ENCODE data around the gene CRTC1.
"Not testable (repeated sequence)": the region's sequence is repeated elsewhere in the genome, so short reads cannot be mapped to it uniquely, and the experiment has no call there.

The CRTC1 gene

DNA sequence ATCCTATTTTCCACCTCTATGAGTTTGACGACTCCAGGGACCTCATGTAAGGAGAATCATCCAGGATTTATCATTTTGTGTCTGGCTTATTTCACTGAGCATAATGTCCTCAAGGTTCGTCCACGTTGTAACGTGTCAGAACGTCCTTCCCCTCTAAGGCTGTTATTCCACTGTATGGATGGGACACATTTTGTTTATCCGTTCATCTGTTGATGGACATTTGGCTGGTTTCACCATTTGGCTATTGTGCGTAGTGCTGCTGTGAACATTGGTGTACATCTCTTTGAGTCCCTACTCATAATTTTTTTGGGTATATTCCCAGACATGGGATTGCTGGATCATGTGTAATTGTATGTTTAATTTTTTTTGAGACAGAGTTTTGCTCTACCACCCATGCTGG, 21.5 kb downstream of the CRTC1 start:
- DNase-seq = no peak

DNA sequence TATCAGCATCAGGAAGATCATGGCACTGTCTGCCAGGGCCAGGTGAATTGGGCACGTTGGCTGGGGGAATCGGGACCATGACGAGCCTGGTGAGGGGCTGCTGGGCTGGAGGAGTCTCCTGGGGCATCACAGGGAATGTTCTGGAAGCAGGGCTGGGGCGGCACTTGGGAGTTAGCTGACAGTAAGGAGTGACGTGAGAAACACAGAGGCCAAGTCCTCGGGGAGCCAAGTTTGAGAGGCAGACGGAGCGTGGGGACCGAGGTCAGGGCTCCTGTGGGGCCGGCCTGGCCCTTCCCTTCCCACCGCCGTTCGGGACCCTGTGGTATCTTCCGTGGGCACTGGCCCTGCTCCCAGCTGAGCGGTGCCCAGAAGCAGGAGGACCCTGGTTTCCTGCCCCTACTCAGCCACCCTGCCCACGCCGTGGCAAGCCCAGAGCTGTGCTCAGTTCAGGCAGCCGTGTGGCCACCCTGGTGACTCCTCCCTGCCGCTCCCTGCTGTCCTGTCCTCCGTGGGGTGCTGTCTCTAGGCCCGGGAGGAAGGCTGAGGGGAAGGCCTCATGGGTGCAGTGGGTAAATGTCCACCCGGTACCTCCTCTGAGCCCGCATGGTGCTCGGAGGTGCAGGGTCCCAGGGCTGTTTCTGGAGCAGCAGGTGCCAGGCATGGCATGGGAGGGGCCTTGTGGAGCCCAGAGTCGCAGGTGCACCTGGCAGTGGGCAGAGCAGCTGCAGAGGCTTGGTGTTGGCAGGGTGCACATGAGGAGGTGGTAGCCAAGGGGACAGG, 25.2 kb downstream of the CRTC1 start:
- DNase-seq = no peak

DNA sequence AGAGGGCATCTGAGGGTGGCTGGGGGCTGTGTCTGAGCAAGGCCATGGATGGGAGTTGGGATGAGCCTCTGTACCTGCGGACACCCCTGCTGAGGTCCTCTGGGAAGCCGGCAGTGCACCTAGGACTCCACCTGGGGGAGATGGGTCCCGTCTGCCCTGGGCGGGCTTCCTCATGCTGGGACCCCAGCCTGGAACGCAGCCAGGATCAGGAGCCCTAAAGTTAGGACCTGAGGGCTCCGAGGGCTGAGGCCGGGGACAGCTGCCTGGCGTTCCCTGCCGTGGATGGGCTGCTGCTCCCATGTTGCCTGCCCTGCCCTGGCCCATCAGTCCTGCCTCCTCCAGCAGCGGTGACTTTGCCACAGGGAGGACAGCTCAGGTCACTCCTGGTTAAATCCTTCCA, 26.1 kb downstream of the CRTC1 start:
- DNase-seq = no peak

DNA sequence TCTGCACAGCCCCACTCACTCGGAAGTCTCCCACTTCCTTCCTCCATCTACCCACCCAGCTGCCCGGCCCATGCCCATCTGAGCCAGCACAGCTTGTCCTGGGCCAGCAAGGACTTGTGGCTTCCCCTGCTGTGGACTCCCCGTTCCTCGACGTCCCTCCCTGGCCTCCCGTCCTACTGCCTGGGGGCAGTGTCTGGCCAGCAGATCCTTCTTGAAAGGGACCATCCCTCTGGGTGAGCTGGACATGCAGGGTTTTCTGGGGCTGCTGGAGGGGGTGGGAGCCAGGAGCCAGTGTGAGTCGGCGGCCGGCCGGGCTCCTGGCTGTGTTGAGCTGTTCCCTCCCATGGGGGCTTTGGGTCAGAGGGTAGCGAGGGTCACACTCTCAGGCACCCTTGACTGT, 26.7 kb downstream of the CRTC1 start:
- DNase-seq = no peak

DNA sequence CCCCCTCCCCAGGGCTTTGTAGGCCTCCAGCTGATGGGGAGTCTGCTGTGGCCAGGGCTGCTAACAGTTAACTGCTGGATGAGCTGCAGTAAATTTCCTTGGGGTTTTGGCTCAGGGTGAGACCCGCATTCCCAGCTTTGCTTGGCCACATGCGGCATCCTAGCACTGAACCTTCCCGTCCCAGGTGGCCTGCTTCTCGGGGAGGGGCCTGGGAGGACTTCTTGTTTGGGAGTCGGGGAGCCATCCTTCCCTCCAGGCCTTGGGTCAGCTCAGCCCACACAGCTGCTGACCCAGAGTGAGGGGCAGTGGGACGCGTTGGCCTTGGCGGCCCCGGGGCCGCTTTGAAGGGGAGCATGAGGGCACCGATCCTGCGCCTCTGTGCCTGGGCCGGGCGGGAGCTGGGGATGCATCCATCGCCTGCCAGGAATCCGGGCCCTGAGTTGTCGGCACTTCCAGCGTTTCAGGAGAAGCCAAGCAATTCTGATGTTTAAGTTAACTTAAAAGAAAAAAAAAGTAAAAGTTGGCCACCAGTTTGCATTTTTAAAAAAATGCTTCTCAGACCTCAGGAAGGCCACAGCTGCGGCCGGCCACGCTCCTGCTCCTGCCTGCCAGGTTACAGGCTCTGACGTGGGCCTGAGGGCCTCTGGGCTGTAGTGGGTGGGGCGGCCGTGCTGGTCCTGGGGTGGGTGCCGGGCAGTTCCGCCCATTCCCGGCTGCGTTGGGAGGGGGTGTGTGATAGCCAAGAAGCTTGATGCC, 27.7 kb downstream of the CRTC1 start:
- peak; percentile 87 for DNase-seq

DNA sequence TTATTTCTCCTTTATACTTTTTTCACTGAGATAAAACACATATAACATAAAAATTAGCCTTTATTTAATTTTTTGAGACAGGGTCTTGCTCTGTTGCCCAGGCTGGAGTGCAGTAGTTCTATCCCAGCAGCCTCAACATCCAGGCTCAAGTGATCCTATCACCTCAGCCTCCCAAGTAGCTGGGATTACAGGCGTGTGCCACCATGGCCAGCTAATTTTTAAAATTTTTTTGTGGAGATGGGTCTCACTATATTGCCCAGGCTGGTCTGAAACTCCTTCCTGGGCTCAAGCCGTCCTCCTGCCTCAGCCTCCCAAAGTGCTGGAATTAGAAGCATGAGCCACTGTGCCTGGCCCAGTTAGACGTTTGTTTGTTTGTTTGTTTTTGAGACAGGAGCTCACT, 28.4 kb downstream of the CRTC1 start:
- no peak for DNase-seq

DNA sequence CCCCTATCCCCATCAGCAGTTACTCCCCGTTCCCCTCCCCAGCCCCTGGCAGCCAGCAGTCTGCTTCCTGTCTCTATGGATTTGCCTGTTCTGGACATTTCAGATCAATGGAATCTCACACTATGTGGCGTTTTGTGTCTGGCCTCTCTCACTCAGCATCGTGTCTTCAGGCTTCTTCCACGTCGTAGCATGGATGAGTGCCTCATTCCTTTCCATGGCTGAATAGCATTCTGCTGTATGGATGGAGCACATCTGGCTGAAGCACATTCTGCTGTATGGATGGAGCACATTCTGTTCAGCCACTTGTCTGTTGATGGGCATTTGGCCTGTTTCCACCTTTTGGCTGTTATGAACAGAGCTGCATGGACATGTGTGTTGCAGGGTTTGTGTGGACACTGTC, 29.5 kb downstream of the CRTC1 start:
- peak; percentile 69 for DNase-seq

DNA sequence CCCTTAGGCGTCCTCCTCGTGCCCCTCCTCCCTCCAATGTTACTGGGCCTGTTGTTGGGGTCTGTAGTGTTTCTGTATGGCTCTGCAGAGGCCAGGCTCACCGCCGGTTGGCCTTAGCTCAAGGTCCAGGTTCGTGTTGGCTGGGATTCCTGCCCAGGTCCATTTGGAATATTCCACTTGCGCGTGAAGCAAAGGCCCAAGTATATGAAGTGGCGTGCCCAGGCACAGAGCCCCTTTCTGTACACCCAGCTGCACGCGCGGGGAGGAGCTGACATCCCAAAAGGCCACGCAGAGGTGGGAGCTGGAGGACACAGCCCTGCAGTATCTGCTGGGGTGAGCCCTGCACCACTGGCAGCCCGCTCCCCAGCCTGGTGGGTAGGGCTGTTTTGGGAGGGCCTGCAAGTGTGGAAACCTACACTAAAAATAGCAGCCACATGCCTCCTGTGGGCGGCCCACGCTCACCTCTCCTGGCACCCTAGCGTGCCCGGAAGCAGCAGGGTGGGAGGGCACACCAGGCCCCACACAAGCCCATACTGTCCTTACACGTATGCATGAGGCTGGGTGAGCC, 30.2 kb downstream of the CRTC1 start:
- no peak for DNase-seq

DNA sequence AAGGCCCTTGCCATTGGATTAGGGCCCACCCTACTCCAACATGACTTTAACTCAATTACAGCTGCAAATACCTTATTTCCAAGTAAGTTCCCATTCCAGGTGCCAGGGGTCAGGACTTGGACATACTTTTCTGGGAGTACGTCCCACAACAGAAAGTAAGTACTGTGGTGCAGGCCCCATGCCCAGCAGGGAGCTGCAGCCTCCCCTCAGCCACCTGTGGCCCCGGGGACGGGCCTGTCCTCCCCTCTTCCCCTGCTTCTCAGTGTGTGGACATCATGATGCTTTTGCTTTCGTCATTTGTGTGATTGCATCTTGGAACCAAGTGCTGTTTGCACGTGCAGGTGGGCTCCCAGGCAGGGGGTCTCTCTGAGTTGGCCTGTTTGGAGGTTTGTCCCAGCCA, 31.9 kb downstream of the CRTC1 start:
- no peak for DNase-seq

DNA sequence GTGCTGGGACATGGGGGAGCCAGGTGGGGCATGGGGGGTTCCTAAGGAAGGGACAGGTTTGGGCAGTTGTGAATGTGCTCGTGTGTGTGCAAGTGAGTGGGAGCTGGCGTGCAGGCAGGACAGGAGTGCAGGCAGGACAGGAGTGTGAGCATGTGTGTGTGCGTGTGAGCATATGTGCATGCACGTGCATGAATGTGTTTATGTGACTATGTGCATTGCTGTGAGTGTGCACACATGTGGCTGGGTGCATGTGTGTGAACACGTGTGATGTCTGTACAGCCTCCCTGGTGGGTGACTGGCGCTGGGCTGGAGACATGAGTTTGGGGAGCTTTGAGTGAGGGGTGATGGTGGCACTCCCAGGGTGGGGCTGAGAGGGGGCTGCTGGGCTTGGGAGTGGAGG, 33.4 kb downstream of the CRTC1 start:
- no peak for DNase-seq

DNA sequence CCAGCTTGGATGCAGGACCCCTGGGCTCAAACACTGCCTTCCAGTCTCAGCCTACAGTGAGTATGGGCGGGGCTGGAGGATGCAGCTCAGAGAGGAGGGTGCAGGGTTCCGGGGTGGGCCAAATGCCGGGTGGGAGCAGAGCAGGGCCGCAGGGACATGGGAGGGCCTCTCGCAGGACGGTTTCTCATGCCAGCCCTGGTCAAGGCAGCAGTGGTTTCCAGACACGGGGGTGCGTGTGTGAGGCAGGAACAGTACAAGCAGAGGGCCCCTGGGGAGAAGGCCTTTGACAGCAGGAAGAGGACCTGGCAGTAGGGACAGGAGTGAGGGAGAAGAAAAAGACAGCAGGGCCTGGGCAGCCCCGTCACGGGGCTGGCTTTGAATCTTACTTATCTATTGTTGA, 34.1 kb downstream of the CRTC1 start:
- no peak for DNase-seq

DNA sequence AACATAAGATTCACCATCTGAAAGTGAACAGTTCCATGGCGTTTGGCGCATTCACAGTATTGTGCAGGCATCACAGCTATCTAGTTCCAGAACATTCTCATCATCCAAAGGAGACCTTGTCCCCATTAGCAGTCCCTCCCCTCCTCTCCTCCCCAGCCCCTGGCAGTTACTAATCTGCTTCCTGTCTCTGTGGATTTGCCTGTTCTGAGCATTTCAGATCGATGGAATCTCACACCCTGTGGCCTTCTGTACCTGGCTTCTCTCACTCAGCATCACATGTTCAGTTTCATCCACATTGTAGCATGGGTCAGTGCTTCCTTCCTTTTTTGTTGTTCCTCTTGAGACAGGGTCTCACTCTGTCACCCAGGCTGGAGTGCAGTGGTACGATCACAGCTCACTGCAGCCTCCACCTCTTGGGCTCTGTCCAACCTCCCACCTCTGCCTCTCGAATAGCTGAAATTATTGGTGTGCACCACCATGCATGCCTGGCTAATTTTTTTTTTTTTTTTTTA, 34.6 kb downstream of the CRTC1 start:
- DNase-seq = no peak

DNA sequence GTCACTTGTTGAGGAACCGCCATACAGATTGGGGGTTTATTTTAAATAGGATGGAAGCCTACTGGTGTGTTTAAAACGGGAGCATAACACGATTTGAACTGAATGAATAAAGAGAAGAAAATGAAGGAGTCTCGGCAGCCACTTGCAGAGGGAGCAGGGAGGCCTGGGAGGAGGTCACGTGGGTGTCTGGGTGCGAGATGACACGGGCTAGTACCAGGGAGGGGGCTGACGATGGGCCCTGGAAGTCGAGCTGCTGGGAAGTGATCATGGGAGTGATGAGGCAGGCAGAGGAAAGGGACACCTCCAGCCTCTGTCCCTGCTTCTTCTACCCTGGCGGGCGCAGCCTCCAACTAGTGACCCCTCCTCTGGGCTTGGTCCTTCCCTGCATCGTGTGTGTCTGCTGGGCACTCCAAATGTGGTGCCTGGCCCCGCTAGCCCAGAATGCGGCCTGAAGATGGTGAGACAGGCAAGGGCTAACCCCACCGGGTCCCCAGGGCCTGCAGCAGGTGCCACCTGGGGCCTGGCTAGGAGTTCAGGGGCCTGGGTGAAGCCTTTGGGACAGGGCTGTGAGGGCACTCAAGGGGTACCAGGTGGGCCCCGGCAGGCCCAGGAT, 35.5 kb downstream of the CRTC1 start:
- DNase-seq = no peak

DNA sequence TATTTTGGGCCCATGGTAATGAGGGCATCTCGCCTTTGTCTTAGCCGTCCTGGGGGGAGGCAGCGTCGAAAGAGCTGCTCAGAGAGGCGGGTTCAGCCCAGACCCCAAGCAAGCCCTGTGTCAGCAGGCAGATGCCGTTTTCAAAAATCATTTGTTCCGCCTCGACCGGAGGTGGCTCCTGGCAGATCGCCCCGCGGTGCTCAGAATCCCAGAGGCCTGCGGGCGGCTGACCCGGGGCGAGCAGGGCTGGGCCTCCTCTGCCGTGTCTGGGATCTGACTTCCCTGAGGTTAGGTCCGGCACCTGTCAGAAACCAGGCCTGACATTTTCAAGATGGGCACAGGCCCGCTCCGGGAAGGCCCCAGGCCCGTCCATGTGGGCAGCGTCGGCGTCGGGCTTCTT, 36.1 kb downstream of the CRTC1 start:
- no peak for DNase-seq

DNA sequence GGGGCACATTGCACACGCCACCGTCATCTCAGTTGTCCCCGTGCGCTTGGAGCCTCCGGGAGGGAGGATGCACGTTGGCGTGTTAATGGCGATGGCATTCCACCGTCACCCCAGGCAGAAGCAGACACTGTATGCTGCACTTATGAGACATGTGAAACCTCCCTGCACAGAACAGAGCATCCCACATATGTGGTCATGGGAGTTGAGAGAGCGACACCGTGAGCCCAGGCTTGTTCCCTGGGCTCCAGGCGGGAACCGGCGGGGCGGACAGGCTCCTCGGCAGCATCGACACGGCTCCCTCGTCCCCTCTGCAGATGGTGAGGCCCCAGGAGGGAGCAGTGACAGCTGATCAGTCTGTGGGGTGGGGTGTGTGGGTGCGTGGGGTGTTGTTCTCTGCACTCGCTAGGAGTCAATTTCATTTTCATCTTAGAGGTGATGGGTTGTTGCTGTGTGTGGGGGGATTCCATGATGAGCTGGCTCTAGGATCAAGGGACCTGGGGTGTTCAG, 40.4 kb downstream of the CRTC1 start:
- DNase-seq = no peak

DNA sequence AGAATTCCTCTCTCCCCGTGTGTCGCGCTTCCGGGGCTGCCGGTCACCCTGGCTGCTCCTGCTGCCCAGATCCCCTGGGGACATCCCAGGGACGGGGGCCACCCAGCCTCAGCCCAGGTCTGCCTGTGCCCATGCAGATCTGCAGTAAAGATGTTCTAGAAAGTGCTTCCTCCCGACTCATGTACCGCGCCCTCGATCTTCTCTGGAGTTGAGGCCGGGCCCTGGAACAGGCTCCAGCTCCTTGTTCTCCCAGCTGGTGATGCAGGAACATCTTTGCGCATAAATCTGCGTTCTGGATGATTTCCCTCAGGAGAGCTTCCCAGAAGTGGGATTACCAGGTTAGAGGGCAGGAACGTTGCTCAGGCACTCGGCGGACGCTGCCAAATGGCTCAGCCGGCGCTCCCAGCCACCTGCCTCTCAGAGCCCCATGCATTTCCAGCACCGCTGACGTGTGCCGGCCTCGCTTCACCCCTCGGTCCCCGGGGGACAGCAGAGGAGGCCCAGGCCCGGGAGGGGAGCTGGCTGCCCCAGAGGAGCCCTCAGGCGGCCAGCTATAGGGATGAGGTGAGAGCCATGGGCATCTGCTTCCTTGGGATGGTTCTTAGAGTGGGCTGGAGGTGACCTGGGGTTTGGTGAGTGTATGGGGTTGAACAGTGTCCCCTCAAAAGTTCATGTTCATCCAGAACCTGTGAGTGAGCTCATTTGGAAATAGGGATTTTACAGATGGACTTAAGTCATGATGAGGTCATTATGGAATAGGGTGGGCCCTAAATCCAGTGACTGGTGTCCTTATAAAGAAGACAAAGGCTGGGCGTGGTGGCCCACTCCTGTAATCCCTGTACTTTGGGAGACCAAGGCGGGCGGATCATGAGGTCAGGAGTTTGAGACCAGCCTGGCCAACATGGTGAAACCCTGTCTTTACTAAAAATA, 42.6 kb downstream of the CRTC1 start:
- no peak for DNase-seq

DNA sequence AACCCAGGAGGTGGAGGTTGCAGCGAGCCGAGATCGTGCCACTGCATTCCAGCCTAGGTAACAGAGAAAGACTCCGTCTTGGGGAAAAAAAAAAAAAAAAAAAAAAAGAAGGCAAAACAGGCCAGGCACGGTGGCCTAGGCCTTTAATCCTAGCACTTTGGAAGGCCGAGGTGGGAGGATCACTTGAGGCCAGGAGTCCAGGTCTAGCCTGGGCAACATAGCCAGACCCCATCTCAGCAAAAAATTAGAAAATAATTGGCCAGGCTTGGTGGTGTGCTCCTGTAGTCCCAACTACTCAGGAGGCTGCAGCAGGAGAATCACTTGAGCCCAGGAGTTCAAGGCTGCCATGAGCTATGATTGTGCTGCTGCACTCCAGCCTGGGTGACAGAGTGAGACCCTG, 43.4 kb downstream of the CRTC1 start:
- no peak for DNase-seq

DNA sequence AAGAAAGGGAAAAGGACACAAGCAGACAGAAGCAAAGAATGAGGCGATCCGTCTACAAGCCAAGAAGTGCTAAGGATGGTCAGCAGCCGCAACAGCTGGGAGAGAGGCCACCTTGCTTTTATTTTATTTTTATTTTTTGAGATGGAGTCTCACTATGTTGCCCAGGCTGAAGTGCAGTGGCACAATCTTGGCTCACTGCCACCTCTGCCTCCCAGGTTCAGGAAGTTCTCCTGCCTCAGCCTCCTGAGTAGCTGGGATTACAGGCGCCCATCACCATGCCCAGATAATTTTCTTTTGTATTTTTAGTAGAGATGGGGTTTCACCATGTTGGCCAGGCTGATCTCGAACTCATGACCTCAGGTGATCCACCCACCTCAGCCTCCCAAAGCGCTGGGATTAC, 44.1 kb downstream of the CRTC1 start:
- not testable (repeated sequence) for DNase-seq

DNA sequence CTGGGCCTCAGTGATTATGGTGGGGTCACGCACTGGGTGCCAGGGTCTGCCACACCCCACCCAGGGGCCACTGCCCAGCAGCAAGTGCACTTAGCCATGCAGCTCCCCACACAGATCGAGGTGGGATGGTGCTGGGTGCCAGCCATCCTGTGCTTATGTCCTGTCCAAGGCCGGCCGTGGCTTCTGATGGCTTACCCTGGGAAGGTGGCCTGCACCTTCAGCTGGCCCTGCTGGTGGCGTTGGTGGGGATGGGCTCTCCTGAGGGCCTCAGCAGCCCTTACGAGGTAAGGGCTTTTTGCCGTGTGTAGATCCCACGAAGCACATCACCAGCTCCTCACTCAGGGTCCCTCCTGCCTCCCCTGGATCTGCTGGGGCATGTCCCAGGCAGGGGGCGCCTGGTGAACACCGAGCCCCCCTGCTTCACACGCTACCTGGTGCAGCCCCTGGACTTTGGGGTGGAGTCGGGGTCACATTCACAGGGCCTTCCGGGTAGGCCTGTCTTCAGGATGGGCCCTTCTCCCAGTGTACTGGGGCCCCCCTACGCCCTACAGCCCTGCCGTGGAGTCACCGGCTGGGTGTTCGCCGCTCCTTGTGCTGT, 46.6 kb downstream of the CRTC1 start:
- no peak for DNase-seq

DNA sequence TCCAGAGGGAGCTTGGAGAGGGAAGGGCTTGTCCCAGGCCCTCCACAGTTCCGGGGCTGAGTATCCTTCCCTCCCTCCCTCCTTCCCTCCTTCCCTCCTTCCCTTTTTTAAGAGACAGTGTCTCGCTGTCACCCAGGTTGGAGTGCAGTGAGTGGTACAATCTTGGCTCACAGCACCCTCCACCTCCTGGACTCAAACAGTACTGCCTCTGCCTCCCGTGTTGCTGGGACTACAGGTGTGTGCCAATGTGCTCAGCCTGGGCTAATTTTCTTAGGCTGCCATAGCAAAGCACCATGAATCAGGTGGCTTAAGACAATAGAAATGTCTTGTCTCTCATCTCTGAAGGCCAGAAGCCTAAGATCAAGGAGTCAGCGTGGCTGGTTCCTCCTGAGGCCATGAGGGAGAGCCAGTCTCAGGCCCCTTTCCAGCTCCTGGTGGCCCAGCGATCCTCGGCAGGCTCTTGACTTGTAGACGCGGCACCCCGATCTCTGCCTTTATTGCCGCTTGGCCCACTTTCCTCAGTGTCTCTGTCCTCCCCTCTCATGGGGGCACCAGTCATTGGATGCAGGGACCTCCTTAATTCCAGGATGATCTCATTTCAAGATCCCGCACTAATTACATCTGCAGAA, 47.5 kb downstream of the CRTC1 start:
- no peak for DNase-seq

DNA sequence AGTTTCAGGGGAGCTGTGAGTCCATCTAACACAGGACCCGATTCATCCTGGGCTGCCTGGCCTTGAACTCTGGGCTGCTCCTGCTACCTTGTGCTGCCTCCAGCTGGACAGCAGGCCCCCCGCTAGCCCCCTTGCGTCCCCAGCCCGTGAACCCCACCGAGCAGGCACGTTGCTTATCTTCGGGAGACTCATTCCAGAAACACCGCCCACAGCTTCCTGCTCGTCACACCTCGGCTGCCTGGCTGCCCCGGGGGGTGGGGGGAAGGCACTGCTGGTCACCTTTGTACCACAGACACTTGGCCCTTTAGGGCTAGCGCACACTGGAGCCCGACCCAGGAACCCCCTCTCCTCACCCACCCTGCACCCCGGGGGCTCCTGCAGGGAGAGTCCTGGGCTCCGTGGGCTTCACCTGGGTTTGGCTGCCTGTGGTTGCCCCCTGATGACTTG, 48.1 kb downstream of the CRTC1 start:
- DNase-seq = no peak

Data from right forelimb (tissue), 1 donor.